Measurements from ENCODE around the gene DHRS13. TPM values are rescaled to one million over a fixed set of nuclear protein-coding genes. Genes with fewer than 3 reads are reported as not detected.
"Not testable (repeated sequence)": the region's sequence is repeated elsewhere in the genome, so short reads cannot be mapped to it uniquely, and the experiment has no call there.

The DHRS13 gene
- polyA plus RNA-seq, 1 experiment, result 2.8 TPM

GRCh38 chr17:28880572-28880945 lies 22.3 kb downstream of the DHRS13 start:
- POLR2A ChIA-PET, result no interaction called here
- CTCF ChIA-PET, result interaction anchor here (0.6 to 1.4 kb wide), 3 partner anchors 117 to 154 kb away, joined by 3 read pairs; no protein-coding TSS in a partner anchor
- DNase-seq (ENCODE audit: low read depth), result no peak
- Histone ChIP-seq H3K27me3 (ENCODE audit: control insufficient read depth, insufficient read depth, low read length) (no peaks in the 10 kb centered on the region), H3K4me3 (ENCODE audit: low read depth, low read length) (no peak overlapping the region), H3K36me3 (ENCODE audit: control insufficient read depth, insufficient read depth, low read length) (peaks cover 50% of the 10 kb centered on the region)
- TF ChIP-seq CTCF (IDR thresholded peaks at IDR 0.05; ENCODE audit: insufficient read depth, low read depth, low read length), result no peak

GRCh38 chr17:28879886-28880571 lies 22.9 kb downstream of the DHRS13 start:
- Histone ChIP-seq H3K36me3 (ENCODE audit: control insufficient read depth, insufficient read depth, low read length) (peaks cover 47% of the 10 kb centered on the region), H3K27me3 (ENCODE audit: control insufficient read depth, insufficient read depth, low read length) (no peaks in the 10 kb centered on the region), H3K4me3 (ENCODE audit: low read depth, low read length) (no peak overlapping the region)
- DNase-seq (ENCODE audit: low read depth), result no peak
- POLR2A ChIA-PET, result no interaction called here
- TF ChIP-seq CTCF (IDR thresholded peaks at IDR 0.05; ENCODE audit: insufficient read depth, low read depth, low read length), result no peak
- CTCF ChIA-PET, result interaction anchor here (0.6 to 2.4 kb wide), 6 partner anchors 11 to 154 kb away, joined by 3 to 17 read pairs (median 4); partner anchors contain the start of gene TLCD1

GRCh38 chr17:28878981-28879380 lies 23.9 kb downstream of the DHRS13 start:
- Histone ChIP-seq H3K4me3 (ENCODE audit: low read depth, low read length) (no peak overlapping the region), H3K36me3 (ENCODE audit: control insufficient read depth, insufficient read depth, low read length) (peaks cover 39% of the 10 kb centered on the region), H3K27me3 (ENCODE audit: control insufficient read depth, insufficient read depth, low read length) (no peaks in the 10 kb centered on the region)
- DNase-seq (ENCODE audit: low read depth), result no peak
- ChIA-PET CTCF (interaction anchor here (0.6 to 2.4 kb wide), 9 partner anchors 12 to 153 kb away, joined by 3 to 17 read pairs (median 3); partner anchors contain the start of gene TLCD1), POLR2A (no interaction called here)
- peak; percentile 59 for TF ChIP-seq CTCF (IDR thresholded peaks at IDR 0.05; ENCODE audit: insufficient read depth, low read depth, low read length)

- no peak for TF ChIP-seq CTCF (IDR thresholded peaks at IDR 0.05; ENCODE audit: insufficient read depth, low read depth, low read length)
- CTCF ChIA-PET, result interaction anchor here (1.3 to 2.4 kb wide), 3 partner anchors 21 to 152 kb away, joined by 3 to 17 read pairs (median 11); partner anchors contain the start of gene TLCD1
- POLR2A ChIA-PET, result no interaction called here
- DNase-seq (ENCODE audit: low read depth), result no peak
- Histone ChIP-seq H3K4me3 (ENCODE audit: low read depth, low read length) (no peak overlapping the region), H3K27me3 (ENCODE audit: control insufficient read depth, insufficient read depth, low read length) (no peaks in the 10 kb centered on the region), H3K36me3 (ENCODE audit: control insufficient read depth, insufficient read depth, low read length) (peaks cover 35% of the 10 kb centered on the region)
Observed at GRCh38 chr17:28878158-28878910, 24.5 kb downstream of the DHRS13 start.

GRCh38 chr17:28877150-28877711 lies 25.6 kb downstream of the DHRS13 start:
- H3K4me3 ChIP-seq (ENCODE audit: low read depth, low read length); DNase-seq (ENCODE audit: low read depth); H3K27me3 ChIP-seq (ENCODE audit: control insufficient read depth, insufficient read depth, low read length); POLR2A ChIA-PET: not testable (repeated sequence)
- CTCF ChIA-PET, result interaction anchor here (0.8 to 2.4 kb wide), 2 partner anchors 127 to 151 kb away, joined by 3 to 11 read pairs; partner anchors contain the start of gene TLCD1
- peaks cover 28% of the 10 kb centered on the region for H3K36me3 ChIP-seq (ENCODE audit: control insufficient read depth, insufficient read depth, low read length)
